ENCODE results near the gene SMARCAD1.
"Not testable (repeated sequence)": the region's sequence is repeated elsewhere in the genome, so short reads cannot be mapped to it uniquely, and the experiment has no call there.

Gene SMARCAD1

GRCh38 chr4:94298725-94299252, 91.1 kb downstream of the SMARCAD1 start:
- Mint-ChIP-seq H3K36me3 (no peaks in the 10 kb centered on the region), H3K4me1 (ENCODE audit: low read depth) (no peaks in the 10 kb centered on the region), H3K27ac (no peak overlapping the region), H3K9me3 (ENCODE audit: low read depth) (no peaks in the 10 kb centered on the region), H3K4me3 (no peak overlapping the region), H3K27me3 (no peaks in the 10 kb centered on the region)

DNA sequence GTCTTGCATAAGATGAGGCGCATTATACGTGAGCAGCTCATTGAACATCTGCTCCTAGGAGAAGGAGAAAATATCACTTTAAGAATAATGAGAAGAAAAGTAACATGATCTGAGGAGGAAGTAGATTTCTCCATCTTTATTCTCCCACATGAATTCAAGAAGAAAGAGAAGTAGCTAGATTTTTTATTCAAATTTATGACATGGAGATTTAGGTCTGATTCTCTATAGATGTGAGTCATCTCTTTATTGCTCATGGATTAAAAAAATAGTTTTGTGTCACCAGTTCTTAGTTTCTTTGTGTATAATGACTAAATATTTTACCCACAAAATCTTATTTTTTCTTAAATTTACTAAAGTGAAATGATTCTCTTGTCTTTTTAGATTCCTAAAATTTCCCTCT, 94.5 kb downstream of the SMARCAD1 start:
- Mint-ChIP-seq H3K36me3 (no peaks in the 10 kb centered on the region), H3K9me3 (ENCODE audit: low read depth) (no peaks in the 10 kb centered on the region), H3K4me1 (ENCODE audit: low read depth) (no peaks in the 10 kb centered on the region), H3K4me3 (no peak overlapping the region), H3K27me3 (no peaks in the 10 kb centered on the region), H3K27ac (no peak overlapping the region)

GRCh38 chr4:94304365-94304971, 96.8 kb downstream of the SMARCAD1 start:
- no peaks in the 10 kb centered on the region for H3K4me1 Mint-ChIP-seq (ENCODE audit: low read depth)
- H3K27ac Mint-ChIP-seq = no peak overlapping the region
- no peaks in the 10 kb centered on the region for H3K27me3 Mint-ChIP-seq
- H3K4me3 Mint-ChIP-seq = no peak overlapping the region
- no peaks in the 10 kb centered on the region for H3K9me3 Mint-ChIP-seq (ENCODE audit: low read depth)
- H3K36me3 Mint-ChIP-seq = no peaks in the 10 kb centered on the region

DNA sequence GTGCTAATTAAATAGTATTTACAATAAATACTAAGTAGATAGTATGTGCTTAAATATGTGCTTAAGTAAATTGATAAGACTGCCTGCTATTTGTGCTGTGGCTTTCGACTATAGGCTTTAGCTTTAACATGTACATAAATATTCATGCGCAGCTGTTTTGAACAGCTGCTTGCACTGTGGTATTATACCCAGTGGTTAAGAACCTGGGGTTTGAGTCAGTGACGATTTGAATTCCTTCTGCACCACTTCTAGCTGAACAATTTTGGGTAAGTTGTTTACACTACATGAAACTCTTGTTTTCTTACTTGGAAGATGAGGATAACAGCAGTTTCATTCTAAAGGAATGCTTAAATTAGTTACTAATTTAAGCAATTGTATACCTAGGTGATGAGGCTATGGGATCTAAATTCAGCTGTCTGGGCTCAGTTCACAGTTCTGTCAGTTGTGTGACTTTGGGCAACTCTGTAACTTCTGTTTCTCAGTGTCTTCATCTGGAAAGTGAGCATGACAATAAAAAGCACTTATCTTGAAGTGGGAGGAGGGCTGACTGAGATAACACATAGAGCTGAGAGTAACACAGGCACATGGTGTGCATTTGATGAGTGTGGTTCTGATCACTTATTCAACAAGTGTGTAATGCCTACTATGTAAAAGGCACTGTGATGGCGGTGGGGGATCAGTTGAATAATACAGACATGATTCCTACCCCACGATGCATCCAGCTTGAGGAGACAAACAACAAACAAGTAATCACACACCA, 98.0 kb downstream of the SMARCAD1 start:
- H3K36me3 Mint-ChIP-seq = no peaks in the 10 kb centered on the region
- H3K27me3 Mint-ChIP-seq = no peaks in the 10 kb centered on the region
- no peak overlapping the region for H3K27ac Mint-ChIP-seq
- no peak overlapping the region for H3K4me3 Mint-ChIP-seq
- no peaks in the 10 kb centered on the region for H3K4me1 Mint-ChIP-seq (ENCODE audit: low read depth)
- no peaks in the 10 kb centered on the region for H3K9me3 Mint-ChIP-seq (ENCODE audit: low read depth)

- Mint-ChIP-seq H3K36me3 (no peaks in the 10 kb centered on the region), H3K27ac (no peak overlapping the region), H3K4me3 (no peak overlapping the region), H3K4me1 (ENCODE audit: low read depth) (no peaks in the 10 kb centered on the region), H3K27me3 (no peaks in the 10 kb centered on the region), H3K9me3 (ENCODE audit: low read depth) (no peaks in the 10 kb centered on the region)
These were observed 99.0 kb downstream of the SMARCAD1 start for GRCh38 chr4:94306713-94307112.

DNA sequence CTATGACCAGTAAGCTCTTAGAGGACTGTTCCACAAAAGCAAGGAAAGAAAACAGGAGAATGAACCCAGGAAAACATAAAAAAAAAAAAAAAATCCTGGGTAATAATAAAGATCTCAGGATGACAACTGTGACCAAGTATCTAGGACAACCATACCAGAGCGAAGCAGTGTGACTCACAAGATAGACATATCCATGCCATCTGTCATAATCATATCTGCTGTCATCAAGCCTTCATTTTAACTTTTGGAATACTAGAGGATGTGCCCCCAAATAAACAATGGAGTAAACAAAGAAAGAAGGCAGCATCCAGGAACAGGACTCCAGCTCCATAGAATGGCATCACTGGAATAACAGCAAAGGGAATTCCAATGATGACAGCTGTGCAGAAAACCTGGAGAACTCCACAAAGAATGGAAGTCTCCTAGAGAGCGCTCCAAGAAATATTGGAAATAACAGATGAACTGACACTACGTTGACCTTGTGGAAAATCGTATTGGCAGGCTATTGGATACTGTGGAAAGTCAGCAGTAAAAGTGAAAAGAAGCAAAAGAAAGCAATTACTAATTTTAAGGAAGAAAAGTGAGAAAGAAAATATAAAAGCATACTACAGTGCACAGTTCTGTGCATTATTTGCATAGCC, 99.7 kb downstream of the SMARCAD1 start:
- Mint-ChIP-seq H3K27ac (no peak overlapping the region), H3K4me1 (ENCODE audit: low read depth) (no peaks in the 10 kb centered on the region), H3K27me3 (no peaks in the 10 kb centered on the region)

GRCh38 chr4:94319927-94320326, 112.3 kb downstream of the SMARCAD1 start:
- peaks cover 19% of the 10 kb centered on the region for H3K36me3 Mint-ChIP-seq
- H3K27ac Mint-ChIP-seq; H3K27me3 Mint-ChIP-seq; H3K4me1 Mint-ChIP-seq (ENCODE audit: low read depth); H3K9me3 Mint-ChIP-seq (ENCODE audit: low read depth); H3K4me3 Mint-ChIP-seq: not testable (repeated sequence)

More for the DNA sequence above, 99.7 kb downstream of the SMARCAD1 start:
- H3K9me3 Mint-ChIP-seq (ENCODE audit: low read depth) = no peaks in the 10 kb centered on the region
- H3K4me3 Mint-ChIP-seq = no peak overlapping the region
- no peaks in the 10 kb centered on the region for H3K36me3 Mint-ChIP-seq

GRCh38 chr4:94325835-94326234, 118.2 kb downstream of the SMARCAD1 start:
- Mint-ChIP-seq H3K27ac (no peak overlapping the region), H3K36me3 (peaks cover 18% of the 10 kb centered on the region), H3K4me1 (ENCODE audit: low read depth) (no peaks in the 10 kb centered on the region), H3K27me3 (peaks cover 3% of the 10 kb centered on the region), H3K9me3 (ENCODE audit: low read depth) (peaks cover 13% of the 10 kb centered on the region), H3K4me3 (no peak overlapping the region)

GRCh38 chr4:94329933-94330332, 122.3 kb downstream of the SMARCAD1 start:
- H3K4me1 Mint-ChIP-seq (ENCODE audit: low read depth) = no peaks in the 10 kb centered on the region
- H3K36me3 Mint-ChIP-seq = peaks cover 8% of the 10 kb centered on the region
- H3K27me3 Mint-ChIP-seq = peaks cover 3% of the 10 kb centered on the region
- H3K27ac Mint-ChIP-seq = no peak overlapping the region
- H3K9me3 Mint-ChIP-seq (ENCODE audit: low read depth) = peaks cover 13% of the 10 kb centered on the region
- H3K4me3 Mint-ChIP-seq = no peak overlapping the region

GRCh38 chr4:94332983-94333590, 125.4 kb downstream of the SMARCAD1 start:
- peaks cover 4% of the 10 kb centered on the region for H3K36me3 Mint-ChIP-seq
- H3K4me1 Mint-ChIP-seq (ENCODE audit: low read depth) = no peaks in the 10 kb centered on the region
- H3K9me3 Mint-ChIP-seq (ENCODE audit: low read depth) = no peaks in the 10 kb centered on the region
- no peak overlapping the region for H3K27ac Mint-ChIP-seq
- H3K27me3 Mint-ChIP-seq = peaks cover 3% of the 10 kb centered on the region
- no peak overlapping the region for H3K4me3 Mint-ChIP-seq

DNA sequence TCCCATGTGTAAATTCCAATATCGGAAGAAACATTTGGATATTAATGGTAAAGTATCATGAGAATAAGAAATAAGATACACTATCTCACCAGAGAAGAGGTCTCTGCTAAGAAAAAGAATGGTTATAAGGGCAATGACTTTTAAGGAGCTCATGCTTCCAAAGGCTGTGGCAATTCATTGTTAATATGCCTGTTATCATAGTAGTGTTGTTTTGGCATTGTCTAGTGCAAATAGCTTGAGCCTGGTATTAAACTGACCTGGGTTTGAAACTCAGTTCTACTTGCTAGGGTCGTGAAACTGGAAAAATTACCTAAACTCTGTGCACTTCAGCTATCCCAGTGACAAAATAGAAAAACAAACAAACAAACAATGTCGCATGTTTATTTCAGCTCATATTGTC, 126.2 kb downstream of the SMARCAD1 start:
- Mint-ChIP-seq H3K9me3 (ENCODE audit: low read depth) (no peaks in the 10 kb centered on the region), H3K4me3 (no peak overlapping the region), H3K36me3 (peaks cover 4% of the 10 kb centered on the region), H3K27me3 (peaks cover 3% of the 10 kb centered on the region), H3K27ac (no peak overlapping the region), H3K4me1 (ENCODE audit: low read depth) (peaks cover 5% of the 10 kb centered on the region)

DNA sequence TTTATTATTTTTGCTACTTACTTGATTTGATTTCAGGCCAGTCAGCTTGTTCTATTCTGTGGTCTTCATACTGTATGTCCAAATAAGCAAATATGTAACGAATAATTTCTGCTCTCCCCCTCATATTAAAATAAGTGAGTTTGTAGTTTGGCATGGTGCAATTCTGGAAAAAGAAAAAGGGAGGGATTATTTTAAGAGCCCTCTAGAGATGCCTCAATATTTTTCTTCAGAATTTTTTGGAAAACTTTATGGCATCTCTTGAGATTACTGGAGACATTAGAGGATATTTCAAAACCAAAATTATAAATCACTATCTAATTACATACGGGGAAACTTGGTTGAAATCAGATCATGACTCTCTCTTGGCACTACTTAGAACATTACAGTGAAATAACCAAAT, 126.8 kb downstream of the SMARCAD1 start:
- no peak overlapping the region for H3K27ac Mint-ChIP-seq

DNA sequence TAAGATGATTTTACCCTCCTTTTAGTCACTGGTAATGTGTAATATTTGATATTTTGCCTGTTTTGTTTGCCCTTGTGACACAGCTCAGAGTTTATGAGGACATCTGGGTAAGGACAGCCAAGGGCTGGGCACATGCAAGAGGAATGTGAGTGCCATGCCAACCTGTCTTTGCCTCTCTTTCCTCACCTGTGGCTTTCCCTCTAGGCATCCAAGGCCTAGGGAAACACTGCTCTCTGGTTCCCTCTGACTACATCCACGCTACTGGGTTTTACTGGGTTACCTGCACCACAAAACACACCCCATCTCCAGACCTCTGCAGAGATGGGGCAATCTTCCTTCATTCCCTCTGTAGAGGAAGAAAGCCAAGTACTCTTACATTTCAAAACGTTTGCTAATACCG, 127.3 kb downstream of the SMARCAD1 start:
- no peak overlapping the region for H3K27ac Mint-ChIP-seq
- no peak overlapping the region for H3K4me3 Mint-ChIP-seq
- peaks cover under 1% of the 10 kb centered on the region for H3K27me3 Mint-ChIP-seq
- H3K4me1 Mint-ChIP-seq (ENCODE audit: low read depth) = peaks cover 15% of the 10 kb centered on the region
- H3K36me3 Mint-ChIP-seq = peaks cover 2% of the 10 kb centered on the region
- no peaks in the 10 kb centered on the region for H3K9me3 Mint-ChIP-seq (ENCODE audit: low read depth)

More for the DNA sequence above, 126.8 kb downstream of the SMARCAD1 start:
- peaks cover 11% of the 10 kb centered on the region for H3K4me1 Mint-ChIP-seq (ENCODE audit: low read depth)
- no peak overlapping the region for H3K4me3 Mint-ChIP-seq
- H3K36me3 Mint-ChIP-seq = peaks cover 4% of the 10 kb centered on the region
- peaks cover 3% of the 10 kb centered on the region for H3K27me3 Mint-ChIP-seq
- H3K9me3 Mint-ChIP-seq (ENCODE audit: low read depth) = no peaks in the 10 kb centered on the region

- Mint-ChIP-seq H3K27me3 (no peaks in the 10 kb centered on the region), H3K4me1 (ENCODE audit: low read depth) (peaks cover 15% of the 10 kb centered on the region), H3K36me3 (no peaks in the 10 kb centered on the region), H3K9me3 (ENCODE audit: low read depth) (no peaks in the 10 kb centered on the region), H3K4me3 (no peak overlapping the region), H3K27ac (no peak overlapping the region)
These were observed 128.6 kb downstream of the SMARCAD1 start for GRCh38 chr4:94336303-94336702.

DNA sequence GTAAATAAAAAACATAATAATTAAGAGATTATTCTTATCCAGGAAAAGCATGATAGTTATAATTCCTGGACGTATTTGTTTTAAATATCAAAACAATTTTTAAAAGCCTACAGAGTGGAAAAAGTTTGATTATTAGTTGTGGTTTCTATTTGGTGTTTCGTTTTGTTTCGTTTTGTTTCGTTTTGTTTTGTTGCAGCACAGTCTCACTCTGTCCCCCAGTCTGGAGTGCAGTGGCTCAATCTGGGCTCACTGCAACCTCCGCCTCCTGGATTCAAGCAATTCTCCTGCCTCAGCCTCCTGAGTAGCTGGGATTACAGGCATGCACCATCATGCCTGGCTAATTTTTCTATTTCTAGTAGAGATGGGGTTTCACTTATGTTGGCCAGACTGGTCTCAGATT, 129.1 kb downstream of the SMARCAD1 start:
- not testable (repeated sequence) for H3K4me3 Mint-ChIP-seq; H3K27ac Mint-ChIP-seq; H3K9me3 Mint-ChIP-seq (ENCODE audit: low read depth); H3K36me3 Mint-ChIP-seq; H3K27me3 Mint-ChIP-seq
- peaks cover 15% of the 10 kb centered on the region for H3K4me1 Mint-ChIP-seq (ENCODE audit: low read depth)
